Fibroblast of mammary gland (primary cell): ENCODE measurements around the gene OSGIN1.

Source experiments
- DNase-seq: peaks from one replicate; pipeline ENCODE4 v3.0.0-alpha.2; 2010; ENCODE audit warnings: low read depth
- H3K4me3 ChIP-seq: 2 replicates; pipeline ENCODE4 v1.5.1; 2011; ENCODE audit warnings: low read depth, mild to moderate bottlenecking, low read length, moderate library complexity; ENCODE audit not compliant: control insufficient read depth
- CTCF ChIP-seq: conservative IDR thresholded peaks from 2 replicates; pipeline ENCODE4 v1.5.1; 2011; ENCODE audit warnings: low read depth, low read length, inconsistent platforms; ENCODE audit not compliant: control insufficient read depth, insufficient read depth

OSGIN1 gene

GRCh38 chr16:83954577-83955016 is 1.6 kb downstream of the OSGIN1 start:
- peak; percentile 28 for DNase-seq
- no peak overlapping the region for H3K4me3 ChIP-seq
- no peak for TF ChIP-seq CTCF

- TF ChIP-seq CTCF, result no peak
- peak; percentile 58 for DNase-seq
- H3K4me3 ChIP-seq, result no peak overlapping the region
Measured at GRCh38 chr16:83955218-83956130, 2.4 kb downstream of the OSGIN1 start.

GRCh38 chr16:83956336-83957289 is 3.6 kb downstream of the OSGIN1 start:
- H3K4me3 ChIP-seq, result no peak overlapping the region
- DNase-seq, result peak; percentile 76
- peak; percentile 78 for TF ChIP-seq CTCF

- H3K4me3 ChIP-seq, result no peak overlapping the region
- no peak for TF ChIP-seq CTCF
- no peak for DNase-seq
Measured at GRCh38 chr16:83957296-83957855, 4.3 kb downstream of the OSGIN1 start.

- DNase-seq, result no peak
- H3K4me3 ChIP-seq, result no peak overlapping the region
- TF ChIP-seq CTCF, result no peak
Measured at GRCh38 chr16:83958137-83958845, 5.3 kb downstream of the OSGIN1 start.
